KMS-11 (cell line): ENCODE results near the gene KDELR3.

ENCODE experiments used
- H2AFZ ChIP-seq: fragments of 200-600 bp; sonication (generic); 2 replicates; pipeline ENCODE4 v1.6.1; 2016; ENCODE audit warnings: antibody characterized with exemption, mixed run types, low read depth
- H3K27ac ChIP-seq: fragments of 200-600 bp; sonication (generic); 2 replicates; pipeline ENCODE4 v1.6.1; 2016; ENCODE audit warnings: mild to moderate bottlenecking, mixed run types
- H3K27me3 ChIP-seq: fragments of 200-600 bp; sonication (generic); 2 replicates; pipeline ENCODE4 v1.6.1; 2017; ENCODE audit warnings: mild to moderate bottlenecking, low read depth, mixed run types, moderate library complexity; ENCODE audit not compliant: insufficient read depth
- H3K36me3 ChIP-seq: fragments of 200-600 bp; sonication (generic); 2 replicates; pipeline ENCODE4 v1.6.1; 2017; ENCODE audit warnings: mild to moderate bottlenecking, mixed run types; ENCODE audit not compliant: insufficient read depth
- H3K4me1 ChIP-seq: fragments of 200-600 bp; sonication (generic); 2 replicates; pipeline ENCODE4 v1.6.1; 2016; ENCODE audit warnings: mild to moderate bottlenecking, low read depth, mixed run types; ENCODE audit not compliant: poor library complexity, severe bottlenecking
- H3K4me2 ChIP-seq: fragments of 200-600 bp; sonication (generic); 2 replicates; pipeline ENCODE4 v1.7.0; 2016; ENCODE audit warnings: mild to moderate bottlenecking, mixed run types
- H3K4me3 ChIP-seq: fragments of 200-600 bp; sonication (generic); IDR thresholded peaks from 2 replicates; pipeline ENCODE4 v1.6.1; 2017; ENCODE audit warnings: low read depth, low read length, mixed read lengths; ENCODE audit not compliant: insufficient read depth
- H3K79me2 ChIP-seq: fragments of 200-600 bp; sonication (generic); 2 replicates; pipeline ENCODE4 v1.6.1; 2016; ENCODE audit warnings: low read depth, mixed run types; ENCODE audit not compliant: insufficient read depth
- H3K9ac ChIP-seq: fragments of 200-600 bp; sonication (generic); 2 replicates; pipeline ENCODE4 v1.6.1; 2016; ENCODE audit warnings: mild to moderate bottlenecking, mixed run types
- H4K20me1 ChIP-seq: fragments of 200-600 bp; sonication (generic); 2 replicates; pipeline ENCODE4 v1.6.1; 2016; ENCODE audit warnings: mild to moderate bottlenecking, mixed run types; ENCODE audit not compliant: insufficient read depth
- CTCF ChIP-seq: fragments of 200-600 bp; sonication (generic); conservative IDR thresholded peaks from 2 replicates; pipeline ENCODE4 v1.6.1; 2017; ENCODE audit warnings: low read depth, mild to moderate bottlenecking, antibody characterized with exemption, low read length, moderate library complexity, mixed read lengths

Gene KDELR3

GRCh38 chr22:38426628-38427027, 41.3 kb upstream of the KDELR3 start:
- Histone ChIP-seq H3K9ac (no peak overlapping the region), H3K27me3 (no peaks in the 10 kb centered on the region), H3K79me2 (no peaks in the 10 kb centered on the region), H3K4me2 (no peak overlapping the region), H3K4me1 (no peaks in the 10 kb centered on the region), H3K27ac (no peak overlapping the region), H4K20me1 (no peaks in the 10 kb centered on the region), H3K4me3 (no peak overlapping the region), H2AFZ (no peak overlapping the region), H3K36me3 (no peaks in the 10 kb centered on the region)
- no peak for TF ChIP-seq CTCF

DNA sequence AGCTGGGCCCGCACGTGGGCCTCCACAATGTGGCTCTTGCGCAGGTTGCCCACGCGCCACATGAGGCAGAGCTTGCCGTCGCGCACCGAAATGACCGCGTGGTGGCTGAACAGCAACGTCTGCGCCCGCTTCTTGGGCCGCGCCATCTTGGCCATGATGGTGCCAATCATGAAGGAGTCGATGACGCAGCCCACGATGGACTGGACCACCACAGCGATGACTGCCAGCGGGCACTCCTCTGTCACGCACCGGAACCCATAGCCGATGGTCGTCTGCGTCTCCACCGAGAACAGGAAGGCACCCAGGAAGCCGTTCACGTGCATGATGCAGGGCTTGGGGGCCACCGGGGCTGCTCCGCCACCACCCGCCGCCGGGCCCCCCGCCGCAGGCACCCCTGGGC, 40.4 kb upstream of the KDELR3 start:
- no peaks in the 10 kb centered on the region for H3K36me3 ChIP-seq
- no peak for TF ChIP-seq CTCF
- H3K9ac ChIP-seq = no peak overlapping the region
- no peaks in the 10 kb centered on the region for H4K20me1 ChIP-seq
- no peak overlapping the region for H3K4me2 ChIP-seq
- no peaks in the 10 kb centered on the region for H3K4me1 ChIP-seq
- no peak overlapping the region for H2AFZ ChIP-seq
- H3K27me3 ChIP-seq = no peaks in the 10 kb centered on the region
- H3K27ac ChIP-seq = no peak overlapping the region
- no peak overlapping the region for H3K4me3 ChIP-seq
- no peaks in the 10 kb centered on the region for H3K79me2 ChIP-seq

DNA sequence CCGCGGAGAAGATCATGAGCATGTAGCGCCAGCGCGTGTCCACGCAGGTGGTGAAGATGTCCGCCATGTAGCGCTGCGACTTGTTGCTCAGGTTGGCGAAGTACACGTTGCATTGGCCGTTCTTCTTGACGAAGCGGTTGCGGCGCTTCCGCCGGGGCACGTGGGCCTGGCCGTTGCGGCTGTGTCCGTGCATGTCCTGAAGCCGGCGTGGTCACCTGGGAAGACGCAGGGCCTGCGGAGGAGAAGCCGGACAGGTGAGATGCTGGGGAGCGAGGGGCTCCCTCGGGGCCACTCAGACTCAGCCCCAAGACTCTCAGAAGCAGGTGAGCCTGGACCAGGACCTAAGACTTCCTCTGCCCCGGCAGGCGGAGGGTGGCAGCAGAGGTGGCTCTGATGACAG, 40.0 kb upstream of the KDELR3 start:
- Histone ChIP-seq H4K20me1 (no peaks in the 10 kb centered on the region), H3K36me3 (no peaks in the 10 kb centered on the region), H3K27ac (no peak overlapping the region), H3K9ac (no peak overlapping the region), H3K27me3 (no peaks in the 10 kb centered on the region), H3K79me2 (no peaks in the 10 kb centered on the region), H3K4me3 (no peak overlapping the region), H2AFZ (no peak overlapping the region), H3K4me2 (no peak overlapping the region), H3K4me1 (no peaks in the 10 kb centered on the region)
- TF ChIP-seq CTCF = no peak

DNA sequence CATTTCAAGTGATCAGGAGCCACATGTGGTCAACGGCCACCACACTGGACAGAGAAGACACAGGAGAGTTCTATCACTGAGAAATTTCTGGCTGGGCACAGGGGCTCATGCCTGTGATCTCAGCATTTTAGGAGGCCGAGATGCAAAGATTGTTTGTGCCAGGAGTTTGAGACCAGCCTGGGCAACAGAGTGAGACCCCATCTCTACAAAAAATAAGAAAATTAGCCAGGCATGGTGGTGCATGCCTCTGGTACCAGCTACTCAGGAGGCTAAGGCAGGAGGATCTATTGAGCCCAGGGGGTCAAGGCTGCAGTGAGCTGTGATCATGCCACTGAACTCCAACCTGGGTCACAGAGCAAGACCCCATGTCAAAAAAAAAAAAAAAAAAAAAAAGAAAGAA, 39.2 kb upstream of the KDELR3 start:
- Histone ChIP-seq H3K4me1 (no peaks in the 10 kb centered on the region), H3K36me3 (no peaks in the 10 kb centered on the region), H4K20me1 (no peaks in the 10 kb centered on the region), H2AFZ (no peak overlapping the region), H3K79me2 (no peaks in the 10 kb centered on the region), H3K9ac (no peak overlapping the region), H3K27me3 (no peaks in the 10 kb centered on the region), H3K4me3 (no peak overlapping the region), H3K27ac (no peak overlapping the region), H3K4me2 (no peak overlapping the region)
- TF ChIP-seq CTCF = no peak
